Measurements from ENCODE around the gene SLC13A3.

The SLC13A3 gene

DNA sequence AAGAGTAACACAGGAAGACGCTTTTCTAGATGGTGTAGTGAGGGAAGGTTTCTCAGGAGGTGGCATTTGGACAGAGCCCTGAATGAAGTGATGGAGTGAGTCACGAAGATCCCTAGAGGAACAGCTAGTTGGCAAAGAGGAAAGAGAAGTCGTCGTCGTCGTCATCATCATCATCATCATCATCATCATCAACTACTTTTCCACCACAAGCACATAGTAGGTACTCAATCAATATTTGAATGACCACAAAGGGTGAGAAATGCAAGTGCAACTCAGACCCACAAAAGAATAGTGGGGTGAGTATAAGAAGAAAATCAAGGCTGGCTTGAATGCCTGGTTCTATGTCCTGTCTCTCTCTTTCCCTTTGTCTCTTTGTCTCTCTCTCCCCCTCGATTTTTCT lies 72.5 kb downstream of the SLC13A3 start:
- DNase-seq (ENCODE audit: low read depth): no peak

DNA sequence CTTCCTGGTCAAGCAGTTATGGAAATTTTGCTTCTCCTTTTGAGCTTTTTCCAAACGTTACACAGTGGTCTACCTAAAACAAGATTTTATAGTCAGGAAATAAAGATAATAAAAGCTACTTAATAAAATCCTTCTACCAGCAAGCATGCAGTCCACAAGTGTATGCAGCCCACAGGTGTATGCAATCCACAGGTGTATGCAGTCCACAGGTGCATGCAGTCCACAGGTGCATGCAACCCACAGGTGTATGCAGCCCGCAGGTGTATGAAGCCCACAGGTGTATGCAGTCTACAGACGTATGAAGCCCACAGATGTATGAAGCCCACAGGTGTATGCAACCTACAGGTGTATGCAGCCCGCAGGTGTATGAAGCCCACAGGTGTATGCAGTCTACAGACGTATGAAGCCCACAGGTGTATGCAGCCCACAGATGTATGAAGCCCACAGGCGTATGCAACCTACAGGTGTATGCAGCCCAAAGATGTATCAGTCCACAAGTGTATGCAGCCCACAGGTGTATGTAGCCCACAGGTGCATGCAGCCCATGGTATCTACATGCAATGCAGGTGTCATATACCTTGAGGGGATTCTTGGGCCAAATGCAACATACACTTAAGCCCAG lies 74.4 kb downstream of the SLC13A3 start:
- no peak for DNase-seq (ENCODE audit: low read depth)

DNA sequence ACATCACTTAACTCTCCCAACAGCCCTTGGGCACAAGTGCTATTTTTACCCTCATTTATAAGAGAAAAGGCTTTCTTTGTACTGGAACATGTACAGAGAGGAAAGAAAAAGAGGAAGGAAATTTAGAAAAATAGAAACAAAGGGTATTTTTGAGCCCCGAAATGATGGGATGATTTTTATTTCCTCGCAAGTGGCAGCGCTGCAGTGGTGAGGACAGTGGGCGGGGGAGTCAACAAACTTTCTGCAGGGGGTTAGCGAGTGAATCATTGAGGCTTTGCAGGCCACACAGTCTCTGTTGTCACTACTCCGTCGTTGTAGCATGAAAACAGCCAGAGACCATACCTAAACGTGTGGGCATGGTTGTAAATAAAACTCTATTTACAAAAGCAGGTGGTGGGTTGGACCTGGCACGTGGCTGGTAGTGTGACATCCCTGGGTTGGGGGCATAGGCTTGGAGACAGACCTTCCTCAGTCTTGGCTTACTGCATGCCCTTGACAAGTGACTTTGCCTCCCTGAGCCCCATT lies 75.3 kb downstream of the SLC13A3 start:
- DNase-seq (ENCODE audit: low read depth): no peak

DNA sequence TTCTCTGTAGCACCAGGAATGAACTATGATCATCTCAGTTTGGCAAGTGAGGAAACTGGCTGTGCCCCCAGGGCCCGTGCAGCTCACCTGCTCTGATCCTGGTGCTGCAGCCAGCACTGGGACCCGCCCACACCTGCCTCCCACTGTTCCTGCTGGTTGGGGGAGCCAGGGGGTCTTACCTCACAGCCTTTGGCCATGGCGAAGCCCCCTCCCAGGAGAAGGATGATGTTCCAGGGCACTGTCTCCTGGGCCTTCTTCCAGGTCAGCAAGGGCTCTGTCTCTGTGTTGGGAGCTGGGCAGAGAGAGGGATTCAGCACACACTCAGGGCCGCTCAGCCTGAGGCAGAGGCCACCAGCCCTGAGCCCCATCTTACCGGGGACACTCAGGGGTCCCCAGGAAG lies 75.9 kb downstream of the SLC13A3 start:
- no peak for DNase-seq (ENCODE audit: low read depth)

DNA sequence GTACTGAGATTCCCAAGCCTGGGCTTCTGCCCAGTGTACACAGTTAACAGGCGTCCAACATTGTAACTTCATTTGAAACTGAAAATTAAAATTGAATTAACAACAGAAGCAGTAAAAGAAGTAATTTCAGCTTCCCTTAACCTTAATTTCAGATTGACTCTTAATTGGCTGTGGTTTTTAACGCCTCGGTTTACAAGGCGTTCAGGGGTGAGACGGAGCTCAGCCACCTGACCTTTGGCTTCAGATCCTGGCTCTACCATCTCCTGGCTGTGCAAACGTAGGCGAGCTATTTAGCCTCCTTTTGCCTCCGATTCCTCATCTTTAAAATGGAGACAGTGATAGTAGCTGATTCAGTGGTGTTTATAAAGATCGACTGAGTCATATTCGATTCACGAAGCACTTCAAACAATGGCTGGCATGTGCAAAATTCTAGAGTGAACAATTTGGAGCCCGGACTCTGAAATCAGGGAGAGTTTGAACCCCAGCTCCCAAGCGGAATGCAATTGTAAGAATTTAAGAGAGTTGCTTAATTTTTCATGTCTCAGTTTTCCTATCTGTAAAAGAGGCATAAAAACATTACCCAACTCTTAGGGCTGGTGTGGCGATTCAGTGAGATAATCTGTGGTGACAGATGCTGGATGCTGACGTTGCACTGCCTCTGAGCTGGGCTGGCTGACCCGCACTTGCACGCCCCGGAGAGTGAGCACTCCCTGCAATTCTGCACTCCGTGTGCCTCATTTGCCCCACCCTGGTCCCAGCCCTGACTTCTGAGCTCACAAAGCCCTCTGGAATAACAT lies 77.3 kb downstream of the SLC13A3 start:
- DNase-seq (ENCODE audit: low read depth): no peak

DNA sequence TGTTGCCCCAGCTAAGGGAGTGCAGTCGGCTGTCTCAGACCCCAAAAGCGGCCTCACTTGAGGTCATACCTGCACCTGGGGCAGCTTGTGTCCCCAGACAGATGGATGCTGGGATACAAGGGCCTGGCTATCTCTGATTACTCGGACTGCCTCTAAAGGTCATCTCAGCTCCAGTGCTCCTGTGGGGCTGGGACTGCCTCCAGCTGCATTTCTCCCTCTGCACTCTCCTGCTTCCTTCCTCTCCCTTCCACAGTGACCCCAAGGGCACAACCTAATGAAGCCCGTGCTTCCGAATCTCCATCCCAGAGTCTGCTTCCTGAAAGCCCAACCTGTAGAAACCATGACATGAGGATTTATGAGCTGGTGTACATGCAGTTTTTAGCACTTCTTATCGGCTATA lies 78.0 kb downstream of the SLC13A3 start:
- no peak for DNase-seq (ENCODE audit: low read depth)

DNA sequence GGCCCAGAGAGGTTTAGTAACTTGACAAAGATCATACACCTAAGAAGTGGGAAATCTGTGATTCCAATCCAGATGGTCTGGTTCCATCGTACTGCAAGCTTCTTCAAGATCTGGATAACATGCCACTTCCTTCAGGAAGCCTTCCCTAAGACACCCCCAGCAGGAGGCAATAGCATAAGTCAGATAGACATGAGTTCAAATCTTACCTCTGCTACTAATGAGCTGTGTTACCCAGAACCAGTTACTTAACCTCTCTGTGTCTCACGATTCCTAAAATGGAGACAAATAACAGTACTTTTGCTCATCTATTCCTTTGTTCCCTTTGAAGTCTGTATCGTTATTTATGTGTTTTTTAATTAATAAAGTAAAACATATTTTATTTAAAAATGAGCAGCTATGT lies 78.5 kb downstream of the SLC13A3 start:
- no peak for DNase-seq (ENCODE audit: low read depth)

DNA sequence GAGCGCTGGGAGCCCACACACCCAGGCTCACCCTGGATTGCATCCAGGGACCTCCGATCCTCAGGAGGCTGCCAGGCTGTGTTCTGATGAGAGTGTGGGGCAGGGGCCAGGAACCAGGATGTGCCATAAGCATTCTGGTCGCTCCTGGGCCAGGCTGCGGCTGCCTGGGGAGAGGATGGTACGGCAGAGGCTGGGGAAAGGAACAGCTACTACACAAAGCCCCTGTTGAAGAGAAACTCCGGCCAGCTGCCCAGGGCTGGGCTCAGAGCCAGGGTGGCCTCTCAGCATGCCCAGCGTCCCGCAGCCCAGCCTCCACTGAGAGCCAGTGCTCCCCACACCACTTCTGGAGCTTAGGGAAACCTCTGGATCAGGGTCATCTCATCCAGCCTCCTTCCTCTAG lies 79.1 kb downstream of the SLC13A3 start:
- no peak for DNase-seq (ENCODE audit: low read depth)

DNA sequence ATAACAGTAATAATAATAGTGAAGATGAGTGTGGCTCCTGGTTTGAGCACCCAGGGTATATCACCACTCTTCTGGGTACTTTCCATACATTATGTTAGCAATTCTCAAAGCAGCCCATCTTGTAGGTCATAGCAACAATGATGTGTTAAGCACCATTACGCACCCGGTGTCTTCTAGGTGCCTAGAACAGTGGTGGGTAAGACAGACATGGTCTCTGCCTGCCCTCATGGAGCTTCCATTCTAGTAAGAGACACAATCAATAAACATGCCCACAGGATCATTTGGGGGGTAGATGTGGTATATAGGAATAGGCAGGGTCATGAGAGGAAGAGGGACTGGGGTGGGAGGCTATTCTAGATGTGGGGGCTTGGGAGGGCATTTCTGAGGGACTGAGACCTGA lies 79.8 kb downstream of the SLC13A3 start:
- no peak for DNase-seq (ENCODE audit: low read depth)

DNA sequence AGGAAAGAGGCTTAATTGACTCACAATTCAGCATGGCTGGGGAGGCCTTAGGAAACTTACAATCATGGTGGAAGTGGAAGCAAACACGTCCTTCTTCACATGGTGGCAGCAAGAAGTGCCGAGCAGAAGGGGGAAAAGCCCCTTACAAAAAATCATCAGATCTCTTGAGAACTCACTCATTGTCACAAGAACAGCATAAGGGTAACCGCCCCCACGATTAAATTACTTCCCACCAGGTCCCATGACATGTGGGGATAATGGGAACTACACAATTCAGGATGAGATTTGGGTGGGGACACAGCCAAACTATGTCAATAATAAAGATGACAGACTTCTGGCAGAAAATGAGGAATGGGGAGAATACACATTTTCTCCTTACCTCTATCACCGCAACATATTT lies 80.3 kb downstream of the SLC13A3 start:
- no peak for DNase-seq (ENCODE audit: low read depth)

DNA sequence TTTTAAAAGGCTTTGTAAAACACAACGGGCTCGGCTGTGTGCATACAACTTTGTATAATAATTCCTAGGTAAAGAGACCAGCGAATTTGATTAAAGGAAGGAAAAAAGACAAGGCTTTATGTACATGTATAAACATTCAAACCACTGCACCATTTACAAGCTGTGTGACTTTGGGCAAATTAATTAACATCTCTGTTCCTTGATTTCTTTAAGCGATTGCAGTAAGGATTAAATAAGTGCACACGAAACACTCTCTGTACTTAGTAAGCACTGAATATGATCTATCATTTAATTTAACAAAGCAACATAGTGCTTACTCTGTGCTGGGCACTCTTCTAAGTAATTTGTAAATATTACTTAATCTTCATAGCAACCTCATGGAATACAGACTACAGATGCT lies 81.3 kb downstream of the SLC13A3 start:
- no peak for DNase-seq (ENCODE audit: low read depth)

DNA sequence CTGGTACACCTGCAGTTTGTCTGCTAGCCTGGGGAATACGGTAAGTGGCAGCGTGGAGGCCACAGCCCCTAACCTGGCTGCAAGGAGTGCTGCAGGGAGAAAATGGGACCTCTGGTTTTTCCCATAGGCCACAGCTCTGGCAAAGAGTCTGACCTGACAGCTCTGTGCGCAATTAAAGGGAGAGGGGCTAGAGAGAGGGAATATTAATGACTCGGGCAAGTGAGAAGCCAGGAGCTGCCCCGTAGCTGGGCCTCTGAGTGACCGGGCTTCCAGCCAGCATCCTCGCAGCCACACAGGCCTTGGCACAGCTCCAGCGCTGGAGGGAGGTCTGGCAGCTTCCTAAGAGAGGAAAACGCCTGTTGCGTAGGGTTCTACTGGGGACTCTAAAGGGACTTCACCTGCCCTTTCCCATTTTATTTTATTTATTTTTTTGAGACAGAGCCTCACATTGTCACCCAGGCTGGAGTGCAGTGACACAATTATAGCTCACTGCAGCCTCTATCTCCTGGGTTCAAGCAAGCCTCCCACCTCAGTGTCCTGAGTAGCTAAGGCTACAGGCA lies 82.6 kb downstream of the SLC13A3 start:
- no peak for DNase-seq (ENCODE audit: low read depth)

DNA sequence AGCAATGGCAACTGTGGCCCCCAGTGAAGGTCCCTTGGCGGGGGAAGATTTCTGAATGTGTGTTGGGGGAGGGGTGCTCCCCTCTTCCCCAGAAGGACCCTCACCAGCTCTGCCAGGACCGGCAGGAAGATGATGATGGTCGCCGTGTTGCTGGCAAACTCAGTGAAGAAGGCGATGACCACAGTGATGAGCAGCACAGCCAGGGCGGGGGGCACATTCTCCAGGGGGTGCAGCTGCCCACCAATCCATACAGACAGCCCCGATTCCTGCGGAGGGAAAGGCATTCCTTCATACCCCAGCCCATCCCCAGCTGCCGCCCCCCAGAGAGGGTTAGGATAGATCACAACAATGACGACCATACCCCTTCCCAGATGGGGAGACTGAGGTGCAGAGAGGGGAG lies 85.1 kb downstream of the SLC13A3 start:
- no peak for DNase-seq (ENCODE audit: low read depth)

DNA sequence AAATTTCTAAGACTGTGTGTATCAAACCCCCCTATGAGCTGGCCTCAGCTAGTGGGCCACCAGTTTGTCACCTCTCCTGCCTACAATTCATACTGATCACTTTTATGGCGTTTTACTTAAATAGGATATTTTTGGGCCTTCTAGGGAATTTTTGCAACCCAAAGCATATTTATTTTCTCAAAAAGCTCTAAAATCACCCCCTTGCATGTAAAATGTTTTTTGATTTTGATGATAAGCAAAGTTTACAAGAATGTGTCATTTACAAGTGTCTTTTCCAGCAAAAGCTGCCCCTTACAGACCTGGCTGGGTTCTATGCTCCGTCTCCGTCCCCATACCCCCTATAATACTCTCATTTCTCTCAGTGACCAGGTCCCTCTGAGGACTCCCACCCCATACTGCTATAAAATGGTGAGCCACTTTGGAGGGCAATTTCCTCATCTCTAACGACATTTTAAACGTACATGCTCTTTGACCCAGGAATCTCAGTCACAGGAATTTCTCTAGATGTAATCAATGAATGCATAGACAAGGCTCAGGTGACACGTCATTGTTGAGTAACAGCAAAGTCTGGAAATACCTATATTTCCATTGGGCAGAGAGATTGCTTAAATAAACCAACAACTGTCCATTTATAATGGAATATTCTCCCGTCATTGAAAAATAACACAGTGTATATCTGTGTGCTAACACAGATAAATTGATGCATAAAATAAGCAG lies 86.9 kb downstream of the SLC13A3 start:
- DNase-seq (ENCODE audit: low read depth): no peak

DNA sequence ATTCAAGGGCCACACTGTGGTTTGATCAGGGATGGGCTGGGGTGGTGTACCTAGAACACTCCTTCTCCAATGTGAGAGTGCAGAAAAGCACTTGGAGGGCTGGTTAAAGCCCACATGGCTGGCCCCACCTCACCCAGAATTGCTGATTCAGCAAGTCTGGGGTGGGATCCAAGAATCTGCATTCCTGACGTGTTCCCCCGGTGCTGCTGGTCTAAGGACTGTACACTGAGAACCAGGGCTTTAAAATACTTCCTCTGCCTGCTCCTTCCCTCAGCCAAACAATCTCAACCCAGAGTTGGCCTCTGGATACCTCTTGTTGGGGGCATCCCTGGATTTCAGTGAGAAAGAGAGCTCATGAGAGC lies 87.4 kb downstream of the SLC13A3 start:
- no peak for DNase-seq (ENCODE audit: low read depth)

DNA sequence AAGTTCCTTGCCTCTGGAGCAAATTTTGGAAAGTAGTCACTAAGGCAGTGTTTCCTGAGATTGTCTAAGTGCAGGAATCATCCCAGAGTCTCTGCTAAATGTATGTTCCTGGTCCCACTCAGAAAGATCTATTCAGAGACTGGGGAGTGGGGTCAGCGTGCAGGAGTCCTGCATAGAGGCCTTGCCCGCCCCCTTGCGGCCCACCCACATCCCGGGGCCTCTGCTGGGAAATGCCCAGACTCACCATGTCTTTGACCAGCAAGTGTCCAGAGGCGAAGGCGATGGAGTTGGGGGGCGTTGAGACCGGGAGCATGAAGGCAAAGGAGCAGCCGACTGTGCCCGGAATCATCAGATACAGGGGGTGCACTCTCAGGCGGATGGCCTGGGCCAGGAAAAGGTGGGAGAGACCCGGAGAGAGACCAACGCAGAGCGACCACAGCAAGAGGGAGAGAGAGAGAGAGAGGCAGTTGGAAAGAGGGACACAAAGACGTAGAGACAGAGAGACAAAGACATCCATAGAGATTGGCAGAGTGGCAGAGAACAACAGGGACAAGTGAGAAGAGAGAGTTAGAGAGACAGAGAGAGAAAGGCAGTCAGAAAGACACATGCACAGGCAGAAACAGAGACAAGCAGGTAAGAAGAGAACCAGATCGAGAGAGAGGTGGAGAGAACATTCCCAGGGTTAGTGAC lies 87.9 kb downstream of the SLC13A3 start:
- no peak for DNase-seq (ENCODE audit: low read depth)

DNA sequence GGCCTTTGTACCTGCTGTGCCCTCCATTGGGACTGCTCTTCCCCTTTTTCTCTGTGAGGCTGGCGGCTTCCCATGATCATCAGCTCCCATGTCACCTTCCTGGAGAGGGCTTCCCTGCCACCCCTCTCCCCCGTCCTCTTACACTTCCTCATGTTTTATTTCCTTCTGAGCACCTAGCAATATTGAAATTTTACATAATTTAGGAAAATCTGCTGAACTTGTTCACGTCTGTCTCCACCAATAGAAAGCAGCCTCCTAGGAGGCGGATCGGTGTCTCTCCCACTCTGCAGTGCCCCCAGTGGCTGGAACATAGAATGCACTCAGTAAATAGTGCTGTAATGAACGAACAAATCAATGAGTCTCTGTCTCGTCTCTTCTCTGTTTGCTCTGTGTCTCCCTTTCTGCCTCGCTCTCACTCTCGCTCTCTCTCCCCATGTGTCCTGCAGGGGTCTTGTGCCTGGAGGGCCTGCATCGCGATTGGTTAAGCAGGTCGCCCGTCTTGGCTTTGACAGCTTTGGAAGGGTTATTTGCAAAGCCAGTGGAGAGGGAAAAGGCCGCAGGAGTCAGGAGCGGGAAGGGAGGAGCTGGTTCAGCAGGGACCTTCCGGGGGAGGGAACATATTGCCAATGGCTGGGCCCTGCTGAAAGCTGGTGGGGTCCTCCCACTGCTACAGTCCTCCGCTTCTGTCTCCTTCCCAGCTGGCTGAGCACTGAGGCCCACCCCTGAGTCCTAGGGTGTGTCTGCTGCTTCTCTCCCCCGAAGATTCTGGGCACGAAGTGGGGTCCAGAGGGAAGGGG lies 88.7 kb downstream of the SLC13A3 start:
- peak; percentile 50 for DNase-seq (ENCODE audit: low read depth)

DNA sequence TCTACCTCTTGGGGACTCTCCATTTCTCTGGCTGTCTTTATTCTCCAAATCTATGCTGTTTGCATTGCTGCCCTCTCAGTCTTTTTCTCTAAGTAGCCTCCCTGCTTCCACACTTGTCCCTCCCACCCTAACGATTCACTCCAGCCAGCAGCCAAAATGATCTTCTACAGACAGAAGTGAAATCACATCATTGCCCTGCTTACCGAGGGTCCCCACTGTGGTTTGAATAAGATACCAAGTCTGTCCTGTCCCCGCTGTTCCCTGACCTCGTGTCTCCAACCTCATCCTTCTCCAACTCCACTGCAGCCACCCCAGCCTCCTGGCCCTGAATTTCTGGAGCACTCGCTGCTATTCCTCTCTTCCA lies 89.3 kb downstream of the SLC13A3 start:
- DNase-seq (ENCODE audit: low read depth): no peak

DNA sequence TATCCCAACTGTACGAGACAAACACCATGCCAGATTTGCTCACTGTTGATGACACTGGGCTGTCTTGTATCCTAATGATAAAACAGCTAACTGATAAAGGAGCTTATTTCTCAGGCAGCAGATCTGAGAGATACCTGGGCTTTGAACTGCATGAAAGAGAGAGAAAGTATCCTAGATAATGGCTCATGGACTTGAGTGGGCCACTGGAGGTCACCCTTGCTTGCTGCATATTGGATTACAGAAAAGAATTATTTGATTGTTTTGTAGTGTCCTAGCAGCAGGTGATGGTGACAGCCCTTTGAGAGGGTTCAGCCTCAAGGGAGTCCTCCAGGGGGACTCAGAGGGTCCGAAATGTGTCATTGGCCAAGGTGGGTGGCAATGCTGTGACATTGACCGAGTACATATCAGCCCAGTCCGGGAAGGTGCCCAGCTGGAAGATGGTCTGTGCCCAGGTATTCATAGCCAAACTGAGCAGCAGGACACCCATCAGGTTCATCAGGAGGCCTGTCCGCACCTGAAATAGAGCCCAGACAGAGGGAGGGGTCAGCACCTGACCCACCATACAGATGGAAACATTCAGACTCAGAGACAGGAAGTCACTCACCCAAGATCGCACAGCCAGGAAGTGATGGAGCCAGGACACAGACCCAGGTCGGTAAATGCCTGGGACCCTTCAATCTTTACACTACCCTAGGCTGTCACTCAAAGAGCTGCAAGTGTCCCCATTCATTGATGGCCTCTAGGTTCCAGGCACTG lies 91.4 kb downstream of the SLC13A3 start:
- no peak for DNase-seq (ENCODE audit: low read depth)

DNA sequence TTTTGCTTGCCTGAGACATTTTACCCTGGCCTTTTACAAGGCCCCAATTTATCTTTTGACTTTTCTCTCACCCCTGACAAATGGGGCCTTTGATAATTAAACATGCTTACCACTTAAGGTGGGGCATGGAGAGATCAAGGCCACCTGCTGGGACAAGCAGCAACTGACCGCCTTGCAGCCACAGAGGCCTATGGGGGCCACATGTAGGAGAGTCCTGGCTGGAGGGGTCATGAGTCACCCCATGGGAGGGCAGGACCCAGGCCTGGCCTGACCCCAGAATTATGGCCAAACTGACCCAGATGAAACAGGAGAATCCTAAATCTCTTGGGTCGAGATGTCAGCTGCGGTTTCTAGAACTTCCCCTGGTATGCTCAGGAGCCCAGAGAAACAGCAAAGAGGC lies 92.3 kb downstream of the SLC13A3 start:
- no peak for DNase-seq (ENCODE audit: low read depth)

DNA sequence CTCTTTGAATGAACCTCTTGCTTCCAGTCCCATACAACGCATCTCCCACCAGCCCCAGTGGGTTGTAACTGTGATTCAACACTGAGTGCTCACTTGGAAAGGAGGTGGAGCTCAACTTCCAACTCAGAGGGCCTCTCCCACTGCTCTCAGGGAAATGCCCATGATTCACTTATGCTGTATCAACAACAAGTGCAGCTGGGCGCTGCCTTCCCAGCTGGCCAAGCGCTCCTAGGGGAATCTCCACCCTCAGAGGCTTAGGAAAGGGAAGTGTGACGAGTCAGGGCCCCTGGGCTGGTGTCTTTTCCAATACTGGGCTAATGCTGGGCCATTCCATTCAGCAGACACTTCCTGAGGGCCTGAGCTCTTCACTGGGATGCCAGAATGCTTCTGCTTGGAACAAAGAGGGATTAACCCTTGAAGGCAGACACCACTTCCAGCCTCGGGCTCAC lies 92.7 kb downstream of the SLC13A3 start:
- DNase-seq (ENCODE audit: low read depth): peak; percentile 43
